Hepatocyte (in vitro differentiated cells): ENCODE data around the gene EEF1A2. TPM values are rescaled to one million over a fixed set of nuclear protein-coding genes. Genes with fewer than 3 reads are reported as not detected.
A peak's percentile ranks its signal among the peaks of the same experiment; 100 is the strongest.

Source experiments
- DNase-seq: peaks from one replicate; pipeline ENCODE4 v3.0.0-alpha.2; 2016; ENCODE audit warnings: low spot score
- H2AFZ ChIP-seq: fragments of 200-600 bp; sonication (generic); 2 replicates; pipeline ENCODE4 v1.6.0; 2016; ENCODE audit warnings: antibody characterized with exemption, mild to moderate bottlenecking
- H3K27ac ChIP-seq: fragments of 200-600 bp; sonication (generic); 2 replicates; pipeline ENCODE4 v1.5.1; 2016; ENCODE audit warnings: mild to moderate bottlenecking
- H3K27me3 ChIP-seq: fragments of 200-600 bp; sonication (generic); 2 replicates; pipeline ENCODE4 v1.6.1; 2016
- H3K36me3 ChIP-seq: fragments of 200-600 bp; sonication (generic); replicated peaks from 2 replicates; pipeline ENCODE4 v1.5.1; 2016; ENCODE audit warnings: low read depth; ENCODE audit not compliant: insufficient read depth
- H3K4me1 ChIP-seq: fragments of 200-600 bp; sonication (generic); 2 replicates; pipeline ENCODE4 v1.5.1; 2016; ENCODE audit warnings: mild to moderate bottlenecking, moderate library complexity; ENCODE audit not compliant: insufficient read depth
- H3K4me2 ChIP-seq: fragments of 200-600 bp; sonication (generic); 2 replicates; pipeline ENCODE4 v1.6.0; 2016
- H3K4me3 ChIP-seq: fragments of 200-600 bp; sonication (generic); 2 replicates; pipeline ENCODE4 v1.5.1; 2016; ENCODE audit warnings: mild to moderate bottlenecking
- H3K79me2 ChIP-seq: fragments of 200-600 bp; sonication (generic); 2 replicates; pipeline ENCODE4 v1.6.0; 2017; ENCODE audit warnings: mild to moderate bottlenecking
- H3K9me2 ChIP-seq: fragments of 200-600 bp; sonication (generic); replicated peaks from 2 replicates; pipeline ENCODE4 v1.6.0; 2017; ENCODE audit warnings: mild to moderate bottlenecking; ENCODE audit not compliant: insufficient read depth
- H3K9me3 ChIP-seq: fragments of 200-600 bp; sonication (generic); 2 replicates; pipeline ENCODE4 v1.5.1; 2016; ENCODE audit warnings: low read depth, mild to moderate bottlenecking
- H4K20me1 ChIP-seq: fragments of 200-600 bp; sonication (generic); 2 replicates; pipeline ENCODE4 v1.6.0; 2016; ENCODE audit warnings: mild to moderate bottlenecking; ENCODE audit not compliant: insufficient read depth, poor library complexity, severe bottlenecking
- EZH2 ChIP-seq: fragments of 200-600 bp; sonication (generic); IDR thresholded peaks from 2 replicates; pipeline ENCODE4 v1.6.1; 2016; ENCODE audit warnings: antibody characterized with exemption, mild to moderate bottlenecking, borderline replicate concordance
- EZH2phosphoT487 ChIP-seq: fragments of 200-600 bp; sonication (generic); IDR thresholded peaks from one replicate; pipeline ENCODE4 v1.6.1; 2018; ENCODE audit warnings: antibody characterized with exemption, mild to moderate bottlenecking, low read depth, moderate library complexity; ENCODE audit not compliant: unreplicated experiment, severe bottlenecking
- WGBS: methylation state at CpG from one replicate; pipeline ENCODE4 v1.1.6; 2016; ENCODE audit warnings: low lambda C conversion rate; ENCODE audit errors: missing lambda C conversion rate; 5-methylcytosine and 5-hydroxymethylcytosine counted together
- polyA plus RNA-seq: library from polyadenylated mRNA; unstranded; fragments of >200 nt; fragmentation: Nextera tagmentation; extraction: Ambion mirVana; gene quantifications from 2 replicates; pipeline ENCODE4 v1.2.1, GENCODE V29; 2016
- total RNA-seq: library from RNA; depleted of rRNA; stranded (reverse); fragments of >200 nt; gene quantifications from 2 replicates; pipeline ENCODE4 v1.2.3, GENCODE V29; 2014
- TF ChIP-seq, protein P1 (sequence below): fragments of 200-600 bp; sonication (generic); IDR thresholded peaks from 2 replicates; pipeline ENCODE4 v1.5.1; 2016; ENCODE audit warnings: antibody characterized with exemption, mild to moderate bottlenecking; ENCODE audit not compliant: poor library complexity

Gene EEF1A2
- total and polyA plus RNA-seq, 2 experiments from 2014 or later, result 12.0 to 23.5 TPM

DNA sequence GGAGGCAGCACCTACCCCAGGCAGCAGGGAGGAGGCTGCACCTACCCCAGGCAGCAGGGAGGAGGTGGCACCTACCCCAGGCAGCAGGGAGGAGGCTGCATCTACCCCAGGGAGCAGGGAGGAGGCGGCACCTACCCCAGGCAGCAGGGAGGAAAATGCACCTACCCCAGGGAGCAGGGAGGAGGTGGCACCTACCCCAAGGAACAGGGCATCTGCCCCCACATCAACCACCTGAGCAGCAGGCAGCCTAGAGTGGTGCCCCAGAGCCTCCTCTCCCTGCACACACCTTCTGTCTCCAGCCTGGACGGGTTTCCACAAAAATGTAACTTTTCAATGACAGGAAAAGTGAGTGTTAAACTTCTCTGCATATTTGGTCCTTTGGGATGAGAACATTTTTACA is 36.6 kb downstream of the EEF1A2 start:
- 62% methylated on average over 1 of the region's 2 CpGs for WGBS
- Histone ChIP-seq H3K27me3 (peaks cover 20% of the 10 kb centered on the region), H3K36me3 (no peaks in the 10 kb centered on the region)

DNA sequence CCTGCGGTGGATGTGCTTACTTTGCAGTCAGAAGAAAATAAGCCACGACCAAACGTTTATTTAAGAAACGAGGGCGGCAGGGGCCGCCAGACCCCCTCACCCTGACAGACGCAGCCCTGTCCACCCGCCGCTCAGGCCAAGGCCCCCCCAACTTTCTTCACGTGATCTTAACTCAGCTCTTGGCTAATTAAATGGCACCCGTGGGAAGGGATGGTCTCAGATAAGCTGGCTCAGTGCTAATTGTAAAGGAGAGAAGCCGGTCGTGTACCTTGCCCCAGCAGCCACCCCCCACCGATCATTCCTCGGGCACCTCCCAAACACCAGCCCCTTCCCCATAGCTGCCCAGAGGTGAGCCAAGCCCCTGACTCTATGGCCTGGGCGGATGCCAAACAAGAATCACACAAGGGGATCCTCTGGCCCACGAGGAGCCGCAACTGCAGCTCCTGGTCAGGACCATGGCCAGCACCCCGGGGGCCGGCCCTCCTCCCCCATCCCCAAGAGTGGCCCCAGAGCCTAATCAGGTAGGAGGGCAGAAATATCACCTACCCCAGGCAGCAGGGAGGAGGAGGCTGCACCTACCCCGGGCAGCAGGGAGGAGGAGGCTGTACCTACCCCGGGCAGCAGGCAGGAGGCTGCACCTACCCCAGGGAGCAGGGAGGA is 37.6 kb downstream of the EEF1A2 start:
- Histone ChIP-seq H3K4me1 (no peaks in the 10 kb centered on the region), H3K79me2 (no peaks in the 10 kb centered on the region), H3K36me3 (no peaks in the 10 kb centered on the region), H3K4me3 (no peak overlapping the region), H3K4me2 (no peak overlapping the region), H2AFZ (no peak overlapping the region), H3K27me3 (peaks cover 20% of the 10 kb centered on the region), H3K27ac (no peak overlapping the region), H3K9me2 (no peaks in the 10 kb centered on the region), H4K20me1 (no peaks in the 10 kb centered on the region), H3K9me3 (no peaks in the 10 kb centered on the region)
- DNase-seq, result peak; percentile 59
- TF ChIP-seq EZH2 (no peak), EZH2phosphoT487 (no peak)
- TF ChIP-seq, protein P1, sequence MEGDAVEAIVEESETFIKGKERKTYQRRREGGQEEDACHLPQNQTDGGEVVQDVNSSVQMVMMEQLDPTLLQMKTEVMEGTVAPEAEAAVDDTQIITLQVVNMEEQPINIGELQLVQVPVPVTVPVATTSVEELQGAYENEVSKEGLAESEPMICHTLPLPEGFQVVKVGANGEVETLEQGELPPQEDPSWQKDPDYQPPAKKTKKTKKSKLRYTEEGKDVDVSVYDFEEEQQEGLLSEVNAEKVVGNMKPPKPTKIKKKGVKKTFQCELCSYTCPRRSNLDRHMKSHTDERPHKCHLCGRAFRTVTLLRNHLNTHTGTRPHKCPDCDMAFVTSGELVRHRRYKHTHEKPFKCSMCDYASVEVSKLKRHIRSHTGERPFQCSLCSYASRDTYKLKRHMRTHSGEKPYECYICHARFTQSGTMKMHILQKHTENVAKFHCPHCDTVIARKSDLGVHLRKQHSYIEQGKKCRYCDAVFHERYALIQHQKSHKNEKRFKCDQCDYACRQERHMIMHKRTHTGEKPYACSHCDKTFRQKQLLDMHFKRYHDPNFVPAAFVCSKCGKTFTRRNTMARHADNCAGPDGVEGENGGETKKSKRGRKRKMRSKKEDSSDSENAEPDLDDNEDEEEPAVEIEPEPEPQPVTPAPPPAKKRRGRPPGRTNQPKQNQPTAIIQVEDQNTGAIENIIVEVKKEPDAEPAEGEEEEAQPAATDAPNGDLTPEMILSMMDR, result no peak
- 46% methylated on average over 20 of the region's 22 CpGs for WGBS

More for the DNA sequence above, 36.6 kb downstream of the EEF1A2 start:
- TF ChIP-seq EZH2, result no peak
- TF ChIP-seq, protein P1, result no peak
- no peak for TF ChIP-seq EZH2phosphoT487
- Histone ChIP-seq H3K79me2 (no peaks in the 10 kb centered on the region), H3K4me2 (no peak overlapping the region), H4K20me1 (no peaks in the 10 kb centered on the region), H3K9me3 (no peaks in the 10 kb centered on the region), H2AFZ (no peak overlapping the region), H3K4me3 (no peak overlapping the region), H3K9me2 (no peaks in the 10 kb centered on the region), H3K4me1 (no peaks in the 10 kb centered on the region), H3K27ac (no peak overlapping the region)
- DNase-seq, result no peak

DNA sequence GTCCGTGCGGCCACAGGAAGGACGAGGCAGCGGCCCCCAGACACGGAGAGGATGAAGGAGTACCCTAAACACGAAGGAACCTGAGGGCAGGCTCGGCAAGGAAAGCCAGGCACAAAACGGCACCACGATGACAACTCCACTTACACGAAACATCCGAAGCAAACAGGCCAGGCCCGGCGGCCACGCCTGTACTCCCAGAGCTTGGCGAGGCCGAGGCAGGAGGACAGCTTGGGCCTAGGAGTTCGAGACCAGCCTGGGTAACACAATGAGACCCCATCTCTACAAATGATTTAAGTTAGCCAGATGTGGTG is 39.9 kb downstream of the EEF1A2 start:
- WGBS, result 92% methylated on average over 17 of the region's 17 CpGs
- Histone ChIP-seq H3K79me2 (no peaks in the 10 kb centered on the region), H3K9me2 (no peaks in the 10 kb centered on the region)

More for the DNA sequence above, 39.9 kb downstream of the EEF1A2 start:
- no peaks in the 10 kb centered on the region for H3K9me3 ChIP-seq
- H3K27me3 ChIP-seq, result peaks cover 20% of the 10 kb centered on the region
- H3K4me1 ChIP-seq, result no peaks in the 10 kb centered on the region
- TF ChIP-seq EZH2phosphoT487, result no peak
- TF ChIP-seq EZH2, result no peak
- TF ChIP-seq, protein P1, result no peak
- DNase-seq, result no peak
- H2AFZ ChIP-seq, result no peak overlapping the region
- no peak overlapping the region for H3K27ac ChIP-seq
- H3K4me3 ChIP-seq, result no peak overlapping the region
- H3K36me3 ChIP-seq, result no peaks in the 10 kb centered on the region
- H4K20me1 ChIP-seq, result no peaks in the 10 kb centered on the region
- H3K4me2 ChIP-seq, result no peak overlapping the region
